KG1 (cell line): ENCODE measurements around the gene ADM2.
"Not testable (repeated sequence)": the region's sequence is repeated elsewhere in the genome, so short reads cannot be mapped to it uniquely, and the experiment has no call there.

ENCODE experiments used
- DNase-seq: peaks from one replicate; lab custom pipeline; 2025; lab: John Stamatoyannopoulos, UW

The ADM2 gene

GRCh38 chr22:50525858-50526107, 44.4 kb downstream of the ADM2 start:
- no peak for DNase-seq

DNA sequence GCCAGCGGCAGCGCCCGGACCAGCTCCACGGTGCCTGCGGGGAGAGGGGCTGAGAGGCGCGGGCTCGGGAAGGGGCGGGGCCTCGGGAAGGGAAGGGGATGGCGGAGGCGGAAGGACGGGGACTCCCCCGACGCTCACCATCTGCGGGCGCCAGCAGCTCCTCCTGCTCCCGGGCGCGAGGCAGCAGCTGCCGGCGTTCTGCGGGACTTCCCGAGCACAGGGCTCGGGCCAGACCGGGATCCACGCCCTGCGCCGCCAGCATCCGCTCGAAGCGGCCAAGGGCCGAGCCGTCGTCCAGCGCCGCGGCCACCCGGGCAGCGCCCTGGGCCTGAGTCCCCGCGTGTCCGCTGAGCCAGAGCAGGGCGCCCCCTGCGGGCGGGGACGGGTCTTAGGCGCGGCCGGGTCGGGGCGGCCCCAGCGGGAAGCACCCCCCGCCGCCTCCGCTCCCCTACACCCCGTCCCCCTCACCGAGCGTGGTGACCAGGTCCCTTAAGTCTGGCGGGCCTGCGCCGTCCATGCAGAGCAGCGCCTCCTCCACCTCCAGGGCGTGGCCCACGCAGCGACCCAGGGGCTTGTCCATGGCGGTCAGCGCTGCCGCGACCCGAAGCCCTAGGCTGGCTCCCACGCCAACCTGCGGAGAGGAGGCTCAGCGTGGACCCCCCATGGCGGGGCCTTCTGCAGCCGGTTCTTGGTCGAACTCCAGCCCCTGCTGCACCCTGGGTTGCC, 44.9 kb downstream of the ADM2 start:
- DNase-seq = peak; percentile 64

GRCh38 chr22:50526834-50527801, 45.8 kb downstream of the ADM2 start:
- DNase-seq = no peak

DNA sequence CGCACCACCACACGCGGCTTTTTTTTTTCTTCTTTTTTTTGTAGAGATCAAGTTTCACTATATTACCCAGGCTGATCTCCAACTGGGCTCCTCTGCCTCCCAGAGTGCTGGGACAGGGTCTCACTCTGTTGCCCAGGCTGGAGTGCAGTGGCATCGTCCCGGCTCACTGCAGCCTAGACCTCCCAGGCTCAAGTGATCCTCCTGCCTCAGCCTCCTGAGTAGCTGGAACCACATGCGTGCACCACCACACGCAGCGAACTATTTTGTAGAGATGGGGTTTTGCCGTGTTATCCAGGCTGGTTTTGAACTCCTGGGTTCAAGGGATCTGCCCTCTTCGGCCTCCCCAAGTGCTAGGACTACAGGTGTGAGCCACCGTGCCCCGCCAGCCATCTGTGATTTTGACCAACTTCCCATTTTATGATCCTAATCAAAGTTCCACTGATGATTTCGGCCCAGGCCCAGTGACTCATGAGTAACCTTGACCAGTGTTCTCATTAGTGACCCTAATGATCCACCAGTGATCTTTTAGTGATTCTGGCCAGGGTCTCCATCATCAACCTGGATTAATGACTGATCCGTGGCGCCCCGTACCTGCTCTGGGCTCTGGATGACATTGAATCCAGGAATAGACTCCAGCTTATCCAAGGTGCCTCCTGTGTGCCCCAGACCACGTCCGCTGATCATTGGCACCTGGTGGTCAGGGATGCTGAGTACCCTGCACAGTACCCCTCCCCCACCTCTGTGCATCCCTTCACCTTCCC, 46.8 kb downstream of the ADM2 start:
- no peak for DNase-seq

- no peak for DNase-seq
Observed at GRCh38 chr22:50528682-50529415, 47.5 kb downstream of the ADM2 start.

- DNase-seq = no peak
Observed at GRCh38 chr22:50529416-50529896, 48.1 kb downstream of the ADM2 start.

DNA sequence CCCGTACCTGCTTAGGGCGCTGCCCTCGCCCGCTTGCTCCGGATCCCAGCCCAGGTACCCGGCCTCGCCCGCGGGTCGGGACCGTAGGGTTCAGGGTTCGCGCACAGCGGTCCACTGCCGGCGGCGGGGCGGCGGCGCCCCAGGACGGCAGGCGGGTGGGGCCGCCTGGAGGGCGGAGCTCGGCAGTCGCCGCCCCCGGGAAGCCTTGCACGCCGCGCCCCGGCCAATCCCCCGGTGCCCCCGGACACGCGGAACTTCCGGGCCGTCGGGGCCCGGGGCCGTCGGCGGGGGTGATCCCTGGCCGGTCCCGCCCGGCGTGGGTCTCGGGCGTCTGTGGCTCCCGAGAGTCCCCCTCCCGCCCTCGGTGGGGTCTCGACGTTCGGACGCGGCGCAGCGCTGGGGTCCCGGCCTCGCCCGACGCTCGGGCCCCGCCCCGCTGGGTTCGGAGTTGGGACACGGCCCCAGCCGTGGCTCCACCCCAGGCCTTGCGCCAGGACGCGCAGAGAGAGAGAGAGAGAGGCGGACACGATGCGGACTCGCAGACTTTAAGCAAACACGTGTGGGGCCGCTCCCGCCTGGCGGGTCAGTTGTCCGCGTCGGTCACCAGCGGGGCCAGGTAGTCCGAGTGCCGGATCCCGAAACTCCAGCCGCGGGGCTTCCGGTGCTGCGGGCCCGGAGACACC, 48.7 kb downstream of the ADM2 start, which contains the start of gene TYMP:
Gene TYMP (minus strand): TSS at position 116 of the 683 bp plus-strand sequence. CDS start 303 bp downstream, outside the sequence.
- DNase-seq = no peak

GRCh38 chr22:50530580-50530876, 49.2 kb downstream of the ADM2 start:
- no peak for DNase-seq

DNA sequence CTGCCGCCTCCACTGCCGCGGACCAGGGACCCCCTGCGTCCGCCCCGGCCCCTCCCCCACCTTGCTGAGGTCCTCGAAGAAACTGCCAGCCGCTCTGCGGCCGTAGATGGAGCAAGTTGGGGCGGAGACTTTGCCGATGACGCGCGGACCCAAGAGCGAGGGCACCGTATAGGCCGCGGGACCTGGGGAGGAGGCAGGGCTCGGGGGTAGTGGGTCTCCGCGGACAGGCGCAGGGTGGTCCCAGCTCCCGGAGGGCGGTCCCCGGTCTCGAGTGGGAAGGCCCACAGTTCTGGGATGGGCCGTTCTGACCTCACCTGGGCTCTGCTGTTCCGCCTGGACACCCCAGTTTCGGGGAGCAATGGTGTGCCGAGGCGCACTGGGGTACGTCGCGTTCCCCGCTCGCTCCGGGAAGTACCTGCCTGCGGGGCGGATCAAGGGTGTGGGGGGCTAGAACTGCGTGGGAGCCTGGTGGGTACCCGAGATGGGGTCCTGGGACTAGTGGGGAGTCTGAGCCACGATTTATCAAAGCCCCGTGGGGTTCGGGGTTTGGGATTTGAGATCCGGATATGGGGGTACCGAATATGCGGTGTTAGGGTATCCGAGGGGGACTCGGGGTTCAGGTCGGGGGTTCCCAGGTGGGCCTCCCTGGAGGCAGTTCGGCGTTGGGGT, 49.7 kb downstream of the ADM2 start:
- no peak for DNase-seq

GRCh38 chr22:50531546-50531961, 50.2 kb downstream of the ADM2 start:
- no peak for DNase-seq

GRCh38 chr22:50531962-50532674, 50.8 kb downstream of the ADM2 start:
- DNase-seq = no peak

DNA sequence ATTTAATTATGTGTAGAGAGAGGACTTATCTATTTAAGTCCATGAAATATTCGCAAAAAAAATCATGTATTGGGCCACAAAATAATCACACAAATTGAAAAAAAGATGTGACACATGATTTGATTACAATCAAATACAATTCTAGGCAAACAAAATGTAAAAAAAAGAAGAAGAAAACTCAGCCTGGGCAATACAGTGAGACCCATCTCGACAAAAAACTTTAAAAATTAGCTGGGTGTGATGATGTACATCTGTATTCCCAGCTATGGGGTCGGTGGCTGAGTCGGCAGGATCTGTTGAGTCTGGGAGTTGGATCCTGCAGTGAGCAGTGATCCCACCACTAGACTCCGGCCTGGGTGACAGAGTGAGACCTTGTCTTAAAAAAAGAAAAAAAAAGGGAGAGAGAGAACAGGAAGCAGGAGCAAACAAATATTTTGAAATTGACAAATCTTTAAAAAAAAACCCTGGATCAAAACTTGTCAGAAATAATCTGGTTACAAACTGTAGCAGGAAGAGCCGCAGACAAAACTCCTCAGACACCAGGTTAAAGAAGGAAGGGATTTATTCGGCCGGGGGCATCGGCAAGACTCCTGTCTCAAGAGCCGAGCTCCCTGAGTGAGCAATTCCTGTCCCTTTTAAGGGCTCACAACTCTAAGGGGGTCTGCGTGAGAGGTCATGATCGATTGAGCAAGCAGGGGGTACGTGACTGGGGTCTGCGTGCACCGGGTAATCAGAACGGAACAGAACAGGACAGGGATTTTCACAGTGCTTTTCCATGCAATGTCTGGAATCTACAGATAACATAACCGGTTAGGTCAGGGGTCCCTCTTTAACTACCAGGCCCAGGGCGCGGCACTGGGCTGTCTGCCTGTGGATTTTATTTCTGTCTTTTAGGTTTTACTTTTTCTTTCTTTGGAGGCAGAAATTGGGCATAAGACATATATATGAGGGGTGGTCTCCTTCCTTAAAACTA, 51.8 kb downstream of the ADM2 start:
- DNase-seq = no peak

- DNase-seq = not testable (repeated sequence)
Observed at GRCh38 chr22:50533856-50534711, 52.7 kb downstream of the ADM2 start.

- DNase-seq = no peak
Observed at GRCh38 chr22:50535113-50535512, 53.8 kb downstream of the ADM2 start.
